Measurements from ENCODE around the gene TLDC2. TPM values are rescaled to one million over a fixed set of nuclear protein-coding genes. Genes with fewer than 3 reads are reported as not detected.

TLDC2 gene
- total and polyA plus RNA-seq, 2 experiments from 2014 or later: 0.68 to 1.6 TPM

GRCh38 chr20:36865076-36865860 is 10.7 kb upstream of the TLDC2 start:
- no peaks in the 10 kb centered on the region for H3K27me3 ChIP-seq
- H3K4me2 ChIP-seq: peak overlapping the region; percentile 91
- no peaks in the 10 kb centered on the region for H3K9me3 ChIP-seq (ENCODE audit: low read depth)
- TF ChIP-seq EZH2 (IDR thresholded peaks at IDR 0.05; ENCODE audit: borderline replicate concordance) (no peak), CTCF (IDR thresholded peaks at IDR 0.05; ENCODE audit: poor library complexity) (no peak), EZH2phosphoT487 (IDR thresholded peaks at IDR 0.05; ENCODE audit: low read depth, severe bottlenecking, unreplicated experiment) (no peak)
- H3K4me3 ChIP-seq: no peak overlapping the region
- H3K27ac ChIP-seq: no peak overlapping the region
- H4K20me1 ChIP-seq (ENCODE audit: insufficient read depth, poor library complexity, severe bottlenecking): peaks cover 20% of the 10 kb centered on the region
- no peak overlapping the region for H2AFZ ChIP-seq
- H3K4me1 ChIP-seq (ENCODE audit: insufficient read depth): peaks cover 22% of the 10 kb centered on the region
- no peaks in the 10 kb centered on the region for H3K36me3 ChIP-seq (replicated peaks; ENCODE audit: insufficient read depth, low read depth)
- 76% methylated on average over 9 of the region's 9 CpGs for WGBS (ENCODE audit: low lambda C conversion rate, missing lambda C conversion rate)
- no peak for DNase-seq (ENCODE audit: low spot score)
- peaks cover 25% of the 10 kb centered on the region for H3K79me2 ChIP-seq
- no peaks in the 10 kb centered on the region for H3K9me2 ChIP-seq (replicated peaks; ENCODE audit: insufficient read depth)

GRCh38 chr20:36865861-36866149 is 10.1 kb upstream of the TLDC2 start:
- Histone ChIP-seq H3K27ac (no peak overlapping the region), H2AFZ (no peak overlapping the region), H3K4me1 (ENCODE audit: insufficient read depth) (peaks cover 18% of the 10 kb centered on the region), H3K9me2 (replicated peaks; ENCODE audit: insufficient read depth) (no peaks in the 10 kb centered on the region), H3K36me3 (replicated peaks; ENCODE audit: insufficient read depth, low read depth) (no peaks in the 10 kb centered on the region), H3K4me2 (no peak overlapping the region), H3K79me2 (peaks cover 20% of the 10 kb centered on the region), H3K27me3 (no peaks in the 10 kb centered on the region), H4K20me1 (ENCODE audit: insufficient read depth, poor library complexity, severe bottlenecking) (peaks cover 14% of the 10 kb centered on the region), H3K9me3 (ENCODE audit: low read depth) (no peaks in the 10 kb centered on the region), H3K4me3 (no peak overlapping the region)
- TF ChIP-seq EZH2 (IDR thresholded peaks at IDR 0.05; ENCODE audit: borderline replicate concordance) (no peak), EZH2phosphoT487 (IDR thresholded peaks at IDR 0.05; ENCODE audit: low read depth, severe bottlenecking, unreplicated experiment) (no peak), CTCF (IDR thresholded peaks at IDR 0.05; ENCODE audit: poor library complexity) (no peak)
- DNase-seq (ENCODE audit: low spot score): no peak

GRCh38 chr20:36866164-36866563 is 9.8 kb upstream of the TLDC2 start:
- H3K9me3 ChIP-seq (ENCODE audit: low read depth): no peaks in the 10 kb centered on the region
- no peak overlapping the region for H2AFZ ChIP-seq
- TF ChIP-seq CTCF (IDR thresholded peaks at IDR 0.05; ENCODE audit: poor library complexity): no peak
- no peaks in the 10 kb centered on the region for H3K9me2 ChIP-seq (replicated peaks; ENCODE audit: insufficient read depth)
- peaks cover 16% of the 10 kb centered on the region for H3K79me2 ChIP-seq
- H3K27me3 ChIP-seq: no peaks in the 10 kb centered on the region
- peaks cover 14% of the 10 kb centered on the region for H3K4me1 ChIP-seq (ENCODE audit: insufficient read depth)
- H3K4me2 ChIP-seq: no peak overlapping the region
- H3K27ac ChIP-seq: no peak overlapping the region
- no peak for DNase-seq (ENCODE audit: low spot score)
- WGBS (ENCODE audit: low lambda C conversion rate, missing lambda C conversion rate): 92% methylated on average over 7 of the region's 7 CpGs
- peaks cover 11% of the 10 kb centered on the region for H4K20me1 ChIP-seq (ENCODE audit: insufficient read depth, poor library complexity, severe bottlenecking)
- no peaks in the 10 kb centered on the region for H3K36me3 ChIP-seq (replicated peaks; ENCODE audit: insufficient read depth, low read depth)
- H3K4me3 ChIP-seq: no peak overlapping the region

All from hepatocyte (in vitro differentiated cells).